Measurements from ENCODE around the gene SUSD1.
A peak's percentile ranks its signal among the peaks of the same experiment; 100 is the strongest.
"Not testable (repeated sequence)": the region's sequence is repeated elsewhere in the genome, so short reads cannot be mapped to it uniquely, and the experiment has no call there.

SUSD1 gene

DNA sequence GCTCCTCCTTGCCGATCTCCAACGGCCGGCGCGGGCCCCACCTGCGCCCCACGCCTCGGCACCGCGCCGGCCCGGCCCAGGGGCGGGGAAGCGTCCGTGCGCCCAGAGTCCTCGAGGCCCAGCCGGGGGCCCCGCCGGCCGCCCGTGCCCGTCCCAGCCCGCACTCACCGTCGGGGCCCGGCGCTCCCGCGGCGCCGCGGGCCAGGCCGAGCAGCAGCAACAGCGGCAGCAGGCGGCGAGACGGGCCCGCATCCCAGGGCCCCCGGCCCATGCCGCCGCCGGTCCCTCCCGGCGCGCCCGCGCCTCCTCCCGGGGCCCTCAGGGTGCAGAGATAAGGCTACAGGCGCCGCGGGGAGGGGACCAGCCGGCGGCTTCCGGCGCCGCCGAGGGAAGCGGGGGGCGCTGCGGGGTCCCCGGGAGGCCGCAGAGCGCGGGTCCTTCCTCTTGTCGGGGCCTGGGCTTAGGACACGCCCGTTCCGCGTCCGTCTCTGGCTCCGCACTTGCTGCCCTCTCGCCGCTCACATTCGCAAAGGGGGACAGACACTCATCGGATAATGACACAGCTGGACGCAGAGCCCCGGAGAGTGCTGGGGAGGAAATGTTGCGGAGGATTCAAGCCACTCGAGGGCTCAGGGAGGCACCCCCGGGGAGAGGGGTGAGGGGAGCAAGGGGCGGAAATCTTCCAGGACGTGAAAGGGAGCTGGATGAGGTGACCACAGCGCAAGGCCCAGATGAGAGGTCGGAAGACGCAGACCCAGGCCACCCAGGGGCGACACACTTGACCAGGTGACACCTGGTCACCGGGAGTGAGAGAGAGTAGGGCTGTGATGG lies at the start of gene SUSD1:
TSS of gene SUSD1 (minus strand) at position 333 of the 831 bp plus-strand sequence. CDS start at position 271, 62 bp downstream.
- peak; percentile 17 for DNase-seq

DNA sequence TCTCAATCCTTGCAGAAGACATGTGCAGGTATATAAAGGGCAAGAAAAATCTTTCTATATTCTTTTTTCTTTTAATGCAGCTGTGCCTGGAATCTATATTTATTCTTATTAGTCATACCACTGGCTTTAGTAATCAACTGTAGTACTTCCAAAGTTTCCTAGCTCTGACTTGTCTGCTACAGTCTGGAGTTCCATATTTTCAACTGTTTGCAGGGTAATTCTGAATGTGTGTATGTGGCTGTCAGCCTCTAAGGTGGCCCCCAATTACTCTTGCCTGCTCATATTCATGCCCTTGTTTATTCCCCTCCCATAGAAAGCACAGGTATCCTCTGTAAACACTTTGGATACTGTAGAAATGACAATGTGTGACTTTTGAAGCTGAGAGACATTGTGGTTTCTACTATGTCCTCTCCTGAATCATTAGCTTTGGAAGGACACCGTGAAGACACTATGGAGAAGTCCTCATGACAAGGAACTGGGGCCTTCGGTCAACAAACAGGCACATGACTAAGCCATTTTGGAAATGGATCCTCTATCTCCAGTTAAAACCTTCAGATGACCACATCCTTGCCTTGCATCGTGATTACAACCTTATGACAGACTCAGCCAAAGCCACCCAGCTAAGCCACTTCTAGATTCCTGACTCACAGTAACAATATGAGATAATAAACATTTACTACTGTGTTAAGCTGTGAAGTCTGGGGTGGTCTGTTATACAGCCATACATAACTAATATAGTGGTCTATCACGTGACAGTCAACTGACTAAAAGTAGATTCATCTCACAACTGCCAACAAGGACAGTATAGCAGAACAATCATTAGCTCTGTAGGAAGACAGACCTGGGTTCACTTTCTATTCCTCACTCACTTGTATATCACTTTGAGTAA lies 49.5 kb upstream of the SUSD1 start:
- peak; percentile 35 for DNase-seq

DNA sequence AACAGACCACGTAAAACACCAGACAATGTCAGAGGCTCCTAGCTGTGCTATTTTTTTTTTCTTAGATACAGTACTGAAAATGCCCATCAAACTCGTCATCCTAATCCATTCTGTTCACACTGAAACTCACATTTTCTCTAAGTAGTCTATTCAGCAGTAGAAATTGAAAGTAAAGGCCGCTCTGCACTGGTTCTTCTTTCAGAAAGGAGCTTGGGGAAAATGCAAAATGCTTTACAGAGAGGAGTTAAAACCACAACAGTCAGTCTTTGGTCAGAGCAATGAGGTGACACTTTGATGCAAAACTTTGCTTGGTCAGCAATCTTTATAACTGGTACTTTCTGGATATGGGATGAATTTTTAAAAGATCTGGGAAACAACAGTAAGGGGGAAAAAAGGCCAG lies 43.8 kb upstream of the SUSD1 start:
- peak; percentile 76 for DNase-seq

DNA sequence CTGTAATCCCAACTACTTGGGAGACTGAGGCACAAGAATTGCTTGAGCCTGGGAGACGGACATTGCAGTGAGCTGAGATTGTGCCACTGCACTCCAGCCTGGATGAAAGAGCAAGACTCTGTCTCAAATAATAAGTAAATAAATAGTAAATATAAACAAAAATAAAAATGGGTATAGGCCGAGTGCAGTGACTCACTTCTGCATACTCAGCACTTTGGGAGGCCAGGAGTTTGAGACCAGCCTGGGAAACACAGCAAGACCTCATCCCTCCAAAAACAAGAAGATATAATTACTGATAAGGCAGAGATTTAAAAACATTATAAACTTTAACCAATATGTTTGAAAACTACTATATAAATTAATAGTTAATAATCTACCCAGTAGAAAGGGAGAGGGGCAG lies 37.8 kb upstream of the SUSD1 start:
- no peak for DNase-seq

DNA sequence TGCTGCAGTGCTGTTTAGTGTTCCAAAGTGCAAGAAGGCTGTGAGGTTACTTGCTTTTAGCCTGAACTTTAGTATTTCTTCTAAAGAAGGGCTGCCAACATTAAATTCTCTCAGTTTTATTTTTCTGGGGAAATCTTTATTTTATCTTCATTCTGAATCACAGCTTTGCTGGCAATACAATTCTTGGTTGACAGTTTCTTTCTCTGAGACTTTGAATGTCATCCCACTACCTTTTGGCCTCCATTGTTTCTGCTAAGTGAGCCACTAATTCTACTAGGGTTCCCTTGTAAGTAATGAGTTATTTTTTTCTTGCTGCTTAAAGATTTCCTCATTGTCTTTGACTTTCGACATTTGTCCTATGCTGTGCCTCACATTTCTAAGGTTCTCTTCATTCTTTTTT lies 32.4 kb upstream of the SUSD1 start:
- no peak for DNase-seq

DNA sequence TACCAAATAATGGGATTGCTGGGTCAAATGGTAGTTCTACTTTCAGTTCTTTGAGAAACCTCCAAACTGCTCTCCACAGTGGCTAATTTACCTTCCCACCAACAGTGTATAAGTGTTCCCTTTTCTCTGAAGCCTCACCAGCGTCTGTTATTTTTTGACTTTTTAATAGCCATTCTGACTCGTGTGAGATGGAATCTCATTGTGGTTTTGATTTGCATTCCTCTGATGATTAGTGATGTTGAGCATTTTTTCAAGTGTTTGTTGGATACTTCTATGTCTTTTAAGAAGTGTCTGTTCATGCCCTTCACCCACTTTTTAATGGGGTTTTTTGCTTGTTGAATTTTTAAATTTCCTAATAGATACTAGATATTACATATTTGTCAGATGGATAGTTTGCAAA lies 28.4 kb upstream of the SUSD1 start:
- no peak for DNase-seq

DNA sequence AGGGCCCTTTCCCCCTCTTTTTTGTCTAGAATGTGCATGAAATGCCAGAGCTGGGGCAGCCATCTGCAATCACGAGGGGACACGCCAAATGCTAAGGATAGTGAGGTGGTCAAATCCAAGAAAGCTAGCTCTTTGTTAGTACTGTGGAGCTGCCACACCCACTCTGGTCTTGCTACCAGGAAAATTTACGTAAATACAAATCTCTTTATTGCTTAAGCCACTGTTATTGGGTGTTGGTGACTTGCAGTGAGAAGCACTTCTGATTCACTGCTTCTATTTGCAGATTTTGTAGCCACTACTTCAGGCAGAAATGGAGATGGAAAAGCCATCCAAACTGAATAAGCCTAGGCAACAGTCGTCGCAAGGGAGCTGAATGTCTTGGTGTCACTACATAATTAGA lies 25.6 kb upstream of the SUSD1 start:
- no peak for DNase-seq

DNA sequence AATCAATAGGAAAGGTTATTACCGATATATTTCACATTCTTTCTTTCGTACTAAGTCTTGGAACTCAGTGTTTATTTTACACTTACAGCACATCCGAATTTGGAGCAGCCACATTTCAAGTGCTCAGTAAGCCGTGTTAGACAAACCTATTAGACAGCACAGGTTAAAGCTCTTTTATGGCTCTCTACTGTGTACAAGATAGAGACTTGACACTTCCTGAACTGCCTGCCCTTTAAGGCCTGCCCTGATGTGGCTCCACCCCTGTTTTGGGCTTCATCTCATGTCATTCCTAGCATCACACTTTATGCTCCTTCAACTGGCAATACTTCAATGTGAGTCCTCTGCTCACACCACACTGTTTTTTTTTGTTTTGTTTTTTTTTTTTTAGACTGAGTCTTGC lies 23.5 kb upstream of the SUSD1 start:
- DNase-seq: no peak

DNA sequence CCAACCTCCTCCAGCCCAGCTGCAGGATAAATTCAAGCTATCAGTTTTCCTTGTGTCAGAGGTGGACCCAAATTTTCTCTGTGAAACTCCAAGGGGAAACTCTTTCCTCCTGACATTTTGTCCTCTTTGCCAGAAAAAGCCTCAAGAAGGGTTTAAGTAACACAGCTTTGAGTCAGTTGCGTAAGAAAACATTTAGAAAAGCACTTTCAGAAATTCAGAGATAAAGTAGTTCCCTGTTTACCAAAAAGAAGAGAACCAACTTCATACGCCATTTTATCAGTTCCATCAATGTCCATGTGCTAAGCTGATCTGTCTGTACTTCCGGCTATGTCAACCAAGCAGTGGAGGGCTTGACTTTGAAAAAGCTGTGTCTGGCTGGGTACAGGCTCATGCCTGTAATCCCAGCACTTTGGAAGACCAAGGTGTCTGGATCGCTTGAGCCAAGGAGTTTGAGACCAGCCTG lies 19.9 kb upstream of the SUSD1 start:
- DNase-seq: no peak

DNA sequence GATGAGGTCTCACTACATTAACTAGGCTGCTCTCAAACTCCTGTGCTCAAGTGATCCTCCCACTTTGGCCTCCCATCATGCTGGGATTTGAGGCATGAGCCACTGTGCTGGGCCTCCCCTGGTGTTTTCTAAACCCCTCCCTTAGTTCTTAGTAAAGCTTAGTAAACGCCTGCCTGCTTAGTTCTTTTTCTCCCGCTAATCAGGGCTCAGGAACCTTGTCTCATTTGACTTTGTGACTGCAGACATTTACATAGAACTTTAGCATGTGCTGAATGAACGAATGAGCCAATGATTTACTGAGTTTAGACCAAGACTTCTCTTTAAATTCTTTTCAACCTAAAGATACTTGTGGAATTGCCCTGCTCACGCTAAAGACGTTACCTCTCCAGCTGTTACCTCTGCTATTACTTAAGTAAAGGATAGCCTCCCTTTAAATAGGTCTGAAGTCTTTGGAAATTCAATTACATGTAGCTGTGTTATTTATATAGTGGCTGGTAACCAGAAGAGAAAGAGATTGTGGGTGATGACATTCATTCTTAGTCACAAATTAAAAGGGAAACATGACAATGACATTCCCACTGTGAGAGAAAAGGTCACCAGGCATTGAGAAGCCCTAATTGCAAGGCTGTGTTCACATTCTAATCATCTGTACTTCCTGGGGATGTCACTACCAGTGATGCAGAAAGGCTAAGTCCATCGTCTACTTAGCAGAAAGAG lies 18.6 kb upstream of the SUSD1 start:
- DNase-seq: no peak

DNA sequence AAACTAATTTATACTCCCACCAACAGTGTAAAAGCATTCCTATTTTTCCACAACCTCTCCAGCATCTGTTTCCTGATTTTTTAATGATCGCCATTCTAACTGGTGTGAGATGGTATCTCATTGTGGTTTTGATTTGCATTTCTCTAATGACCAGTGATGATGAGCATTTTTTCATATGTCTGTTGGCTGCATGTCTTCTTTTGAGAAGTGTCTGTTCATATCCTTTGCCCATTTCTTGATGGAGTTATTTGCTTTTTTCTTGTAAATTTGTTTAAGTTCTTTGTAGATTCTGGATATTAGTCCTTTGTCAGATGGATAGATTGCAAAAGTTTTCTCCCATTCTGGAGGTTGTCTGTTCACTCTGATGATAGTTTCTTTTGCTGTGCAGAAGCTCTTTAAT lies 15.2 kb upstream of the SUSD1 start:
- DNase-seq: not testable (repeated sequence)

DNA sequence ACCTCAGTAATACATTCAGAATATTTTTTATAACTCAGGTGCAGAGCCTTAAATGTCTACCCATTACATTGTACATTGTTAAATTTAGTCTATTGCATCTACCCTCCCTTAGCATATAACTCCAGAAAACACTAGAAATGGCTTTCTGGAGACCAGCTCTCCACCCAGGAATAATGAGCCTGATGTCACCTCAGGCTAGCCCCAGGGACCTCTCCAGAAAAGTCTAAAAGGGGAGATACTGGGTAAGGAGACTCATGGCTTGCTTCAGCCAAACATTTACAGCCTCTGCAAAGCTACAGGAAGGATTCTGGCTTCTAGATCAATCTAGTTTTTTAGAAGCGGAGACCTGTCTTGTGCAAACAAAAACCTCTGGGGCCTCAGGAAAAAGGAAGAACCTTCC lies 13.8 kb upstream of the SUSD1 start:
- no peak for DNase-seq

DNA sequence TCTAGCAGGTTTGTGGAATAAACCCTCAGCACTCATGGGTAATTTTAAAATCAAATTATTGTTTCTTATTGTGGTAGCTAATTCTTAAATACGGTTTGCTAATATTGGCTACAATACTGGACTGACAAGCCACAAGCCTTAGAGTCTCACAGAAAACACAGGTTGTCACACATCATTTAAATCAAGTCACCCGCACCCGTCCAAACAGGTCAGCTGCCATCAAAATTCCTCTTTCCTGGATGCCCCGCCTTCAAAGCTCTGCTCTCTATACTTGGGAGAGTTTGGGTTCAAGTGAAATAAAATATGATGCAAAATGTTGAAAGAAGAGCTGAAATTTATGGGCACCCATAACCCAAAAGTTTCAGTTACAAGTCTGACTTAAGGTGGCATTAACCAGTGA lies 12.3 kb upstream of the SUSD1 start:
- DNase-seq: no peak

DNA sequence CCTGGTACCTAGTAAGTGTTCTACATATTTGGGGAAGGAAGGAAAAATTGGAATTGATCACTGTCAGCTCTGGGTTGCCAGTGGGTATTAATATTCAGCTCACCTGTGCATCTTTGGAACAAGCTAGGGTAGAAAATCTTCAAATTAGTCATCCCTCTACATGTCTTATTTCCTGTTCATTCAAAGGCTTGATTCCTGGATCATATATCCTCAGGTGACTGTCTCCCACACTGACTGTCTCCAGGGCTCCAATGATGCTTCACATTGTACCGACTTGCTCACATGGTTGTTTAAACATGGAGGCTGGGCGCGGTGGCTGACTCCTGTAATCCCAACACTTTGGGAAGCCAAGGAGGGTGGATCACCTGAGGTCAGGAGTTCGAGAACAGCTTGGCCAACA lies 11.6 kb upstream of the SUSD1 start:
- no peak for DNase-seq

DNA sequence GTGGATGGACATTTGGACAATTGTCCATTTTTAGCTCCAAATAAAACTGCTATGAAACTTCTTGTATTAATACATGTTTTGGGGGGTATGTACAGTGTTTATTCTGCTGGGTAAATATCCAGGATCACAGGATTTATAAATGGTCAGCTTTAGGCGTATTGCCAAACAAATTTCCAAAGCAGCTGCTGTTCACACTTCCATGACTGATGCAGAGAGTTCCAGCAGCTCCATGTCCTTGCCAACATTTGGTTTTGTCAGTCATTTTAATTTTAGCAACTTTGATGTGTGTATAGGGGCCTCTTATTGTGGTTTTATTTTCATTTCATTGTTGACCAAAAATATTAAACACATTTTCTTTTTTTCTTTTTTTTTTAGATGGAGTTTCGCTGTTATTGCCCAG lies 9.8 kb upstream of the SUSD1 start:
- no peak for DNase-seq

DNA sequence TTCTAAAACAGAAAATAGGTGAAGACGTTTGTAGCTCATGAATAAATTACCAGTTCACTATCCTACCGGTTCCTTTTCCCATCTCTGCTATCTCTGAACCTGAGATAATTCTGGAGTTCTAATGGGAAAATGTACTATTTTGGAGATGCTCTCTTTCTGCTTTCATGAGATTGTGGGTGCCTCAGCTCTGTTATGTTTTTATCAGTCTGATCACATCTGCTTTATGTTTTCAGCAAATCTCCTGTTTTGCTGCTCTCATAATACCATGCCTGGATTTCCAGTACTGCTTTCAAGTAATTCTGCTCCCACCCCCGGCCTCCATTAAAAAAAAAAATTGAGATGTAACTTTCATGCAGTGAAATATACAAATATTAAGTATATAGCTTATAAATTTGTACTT lies 9.1 kb upstream of the SUSD1 start:
- DNase-seq: no peak

DNA sequence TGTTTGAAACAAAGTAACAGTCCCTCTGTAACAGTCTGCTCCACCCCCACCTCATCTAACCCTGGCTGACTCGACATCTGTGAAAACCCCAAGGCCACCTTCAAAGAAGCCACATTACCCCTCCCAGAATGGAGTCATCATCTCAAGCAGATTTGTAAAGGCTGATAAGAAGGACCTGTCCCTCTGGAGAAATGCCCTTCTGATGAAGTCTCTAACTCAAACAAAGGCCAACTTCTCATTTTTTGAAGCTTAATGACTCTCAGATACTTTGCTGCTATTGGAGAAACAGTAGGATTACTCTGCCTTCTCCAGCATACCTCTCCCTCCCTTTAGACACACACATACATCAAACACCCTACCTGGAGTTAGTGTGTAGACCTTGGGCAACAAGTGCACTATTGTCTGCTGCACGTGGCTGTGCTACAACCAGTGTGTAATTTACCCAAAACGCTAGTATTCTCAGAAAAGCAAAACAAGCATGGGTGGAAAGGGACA lies 5.3 kb upstream of the SUSD1 start:
- peak; percentile 68 for DNase-seq

DNA sequence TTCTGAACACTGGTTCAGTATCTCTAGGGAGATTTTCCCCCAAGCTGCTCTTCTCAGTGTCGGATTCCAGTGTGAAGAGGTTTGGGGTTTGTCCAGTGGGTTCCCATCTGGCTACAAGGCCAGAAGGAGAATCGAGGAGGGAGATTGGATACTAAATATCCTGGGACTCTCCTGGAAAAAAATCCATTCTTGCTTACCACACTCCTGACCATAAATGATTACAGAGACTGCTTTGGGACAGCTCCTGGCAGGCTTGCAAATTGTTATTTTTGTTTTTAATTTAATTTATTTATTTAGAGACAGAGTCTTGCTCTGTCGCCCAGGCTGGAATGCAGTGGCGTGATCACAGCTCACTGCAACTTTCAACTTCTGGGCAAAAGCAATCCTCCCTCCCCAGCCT lies 4.7 kb upstream of the SUSD1 start:
- DNase-seq: no peak

DNA sequence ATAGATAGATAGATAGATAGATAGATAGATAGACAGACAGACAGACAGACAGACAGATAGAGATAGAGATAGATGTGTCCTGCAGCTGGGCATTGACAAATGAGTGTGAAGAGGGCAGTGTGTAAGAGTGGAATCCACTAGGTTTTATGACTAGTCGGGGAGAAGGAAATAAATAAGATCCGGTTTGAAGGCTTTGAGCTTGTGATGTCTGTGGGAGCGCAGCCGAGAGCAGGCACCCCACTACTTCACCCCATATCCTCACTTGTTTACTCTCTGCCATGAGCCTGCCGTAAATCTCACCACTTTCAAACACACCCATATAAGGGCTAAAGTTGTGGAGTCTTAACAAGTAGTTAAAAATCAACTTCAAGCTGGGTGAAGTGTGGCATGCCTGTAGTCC lies 1.4 kb upstream of the SUSD1 start:
- no peak for DNase-seq

DNA sequence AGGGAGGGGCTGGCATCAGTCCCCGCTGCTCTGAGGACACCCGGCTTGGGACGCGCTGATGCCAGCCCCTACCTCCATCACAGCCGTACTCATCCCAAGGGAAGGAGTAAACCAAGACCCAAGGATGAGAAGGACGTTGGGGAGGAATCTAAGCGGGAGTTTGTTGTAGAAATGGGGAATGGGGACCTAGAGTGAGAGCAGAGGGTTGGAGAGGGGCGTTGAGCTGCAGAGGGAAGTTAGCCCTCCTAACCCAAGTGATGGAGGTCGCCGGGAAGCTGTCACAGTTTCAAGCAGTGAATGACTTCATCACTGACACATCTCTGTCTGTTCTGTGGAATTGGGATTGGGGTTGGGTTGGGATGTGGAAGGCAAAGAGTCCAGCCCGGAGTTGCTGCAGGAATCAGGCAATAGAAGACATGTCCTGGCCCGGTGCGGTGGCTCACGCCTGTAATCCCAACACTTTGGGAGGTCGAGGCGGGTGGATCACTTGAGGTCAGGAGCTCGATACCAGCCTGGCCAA lies 759 bp upstream of the SUSD1 start:
- no peak for DNase-seq

DNA sequence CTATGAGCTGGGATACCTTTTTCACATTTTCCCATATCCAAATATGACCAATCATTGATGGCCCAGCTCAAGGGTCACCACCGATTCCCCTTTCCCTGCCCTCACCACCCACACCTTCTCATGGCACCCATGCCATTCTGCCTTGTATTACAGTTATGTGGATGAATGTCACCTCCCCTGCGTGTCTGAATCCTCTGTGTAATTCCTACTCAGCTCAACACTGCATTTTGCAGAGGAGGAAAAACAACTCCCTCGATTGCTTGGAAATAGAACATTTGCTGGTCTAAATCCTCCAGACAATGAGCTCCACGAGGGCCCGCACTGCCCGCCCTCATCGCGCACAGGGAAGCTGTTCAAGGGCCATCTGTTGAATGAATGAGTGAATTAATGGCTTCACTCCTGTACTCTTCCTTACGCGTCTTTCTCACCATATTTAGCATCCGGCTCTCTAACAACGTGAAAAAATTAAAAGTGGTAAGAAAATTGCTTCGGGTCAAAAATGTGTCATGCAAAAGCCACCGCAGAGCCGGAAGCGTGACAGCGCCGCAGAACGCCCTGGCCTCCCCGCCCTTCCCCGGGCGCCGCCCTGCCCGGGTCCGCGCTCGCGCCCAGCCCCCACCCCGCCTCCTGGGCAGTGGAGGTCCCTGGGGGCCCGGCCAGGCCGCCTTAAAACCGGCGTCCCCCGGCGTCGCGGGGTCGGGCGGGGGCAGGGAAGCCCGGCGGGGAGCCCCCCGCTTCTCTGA lies 704 bp downstream of the SUSD1 start:
- peak; percentile 85 for DNase-seq
